A673 (cell line): Measurements from ENCODE around the gene CASZ1.

Source experiments
- EZH2 ChIP-seq: fragments of 200-600 bp; sonication (generic); IDR thresholded peaks from 2 replicates; pipeline ENCODE4 v1.6.1; 2017; ENCODE audit warnings: borderline replicate concordance, low read depth, mild to moderate bottlenecking, mixed read lengths, antibody characterized with exemption, low read length; ENCODE audit not compliant: poor library complexity, severe bottlenecking
- TF ChIP-seq, protein P1 (sequence below): fragments of 300-800, 200-600 bp; sonication (generic); conservative IDR thresholded peaks from 2 replicates; pipeline ENCODE4 v1.5.1; 2017; ENCODE audit warnings: low read depth, mild to moderate bottlenecking, antibody characterized with exemption, low read length, moderate library complexity, mixed read lengths

DNA sequence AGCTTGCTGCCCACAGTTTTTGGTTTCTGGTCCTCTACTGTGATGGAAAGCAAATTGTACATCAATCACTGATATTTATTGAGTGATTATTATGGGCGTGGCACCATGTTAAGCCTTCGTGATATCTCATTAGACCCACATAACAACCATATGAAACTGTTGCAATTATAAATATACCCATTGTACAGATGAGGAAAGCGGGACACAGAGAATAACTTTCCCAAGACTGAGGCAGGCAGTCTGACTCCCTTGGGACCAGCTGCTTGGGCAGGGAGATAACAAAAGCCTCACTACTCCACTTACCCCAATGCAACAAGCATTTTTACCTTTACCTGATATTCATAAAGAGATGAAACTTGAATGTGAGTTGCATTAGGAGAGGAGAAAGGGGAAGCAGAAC is 4.3 kb upstream of the CASZ1 start:
- TF ChIP-seq, protein P1, sequence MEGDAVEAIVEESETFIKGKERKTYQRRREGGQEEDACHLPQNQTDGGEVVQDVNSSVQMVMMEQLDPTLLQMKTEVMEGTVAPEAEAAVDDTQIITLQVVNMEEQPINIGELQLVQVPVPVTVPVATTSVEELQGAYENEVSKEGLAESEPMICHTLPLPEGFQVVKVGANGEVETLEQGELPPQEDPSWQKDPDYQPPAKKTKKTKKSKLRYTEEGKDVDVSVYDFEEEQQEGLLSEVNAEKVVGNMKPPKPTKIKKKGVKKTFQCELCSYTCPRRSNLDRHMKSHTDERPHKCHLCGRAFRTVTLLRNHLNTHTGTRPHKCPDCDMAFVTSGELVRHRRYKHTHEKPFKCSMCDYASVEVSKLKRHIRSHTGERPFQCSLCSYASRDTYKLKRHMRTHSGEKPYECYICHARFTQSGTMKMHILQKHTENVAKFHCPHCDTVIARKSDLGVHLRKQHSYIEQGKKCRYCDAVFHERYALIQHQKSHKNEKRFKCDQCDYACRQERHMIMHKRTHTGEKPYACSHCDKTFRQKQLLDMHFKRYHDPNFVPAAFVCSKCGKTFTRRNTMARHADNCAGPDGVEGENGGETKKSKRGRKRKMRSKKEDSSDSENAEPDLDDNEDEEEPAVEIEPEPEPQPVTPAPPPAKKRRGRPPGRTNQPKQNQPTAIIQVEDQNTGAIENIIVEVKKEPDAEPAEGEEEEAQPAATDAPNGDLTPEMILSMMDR: no peak
- TF ChIP-seq EZH2: no peak
